HepG2 (cell line): ENCODE data around the gene SCN9A. TPM values are rescaled to one million over a fixed set of nuclear protein-coding genes. Genes with fewer than 3 reads are reported as not detected.

Experiments used
- ATAC-seq: fragments of 200-7000 bp; cut with Tn5 transposase; 3 replicates; pipeline ENCODE4 v1.9.1; 2020; ENCODE audit warnings: mild to moderate bottlenecking, moderate library complexity
- BruUV-seq: library from RNA; stranded (reverse); fragments of 400-500 nt; replicated peaks from 2 replicates; lab custom pipeline; 2021; lab: Mats Ljungman, UMichigan
- CTCF ChIA-PET: fragments of 300-600 bp; formaldehyde crosslinking; extraction: SDS; loops from one replicate; lab custom pipeline; 2021; ENCODE audit warnings: low total read pairs, inconsistent platforms, low intra/inter-chr PET ratio; lab: Yijun Ruan, JAX
- POLR2A ChIA-PET: fragments of 350-600 bp; sonication (Branson Sonifier 250); formaldehyde crosslinking; loops from one replicate; lab custom pipeline; 2020; ENCODE audit warnings: antibody characterized with exemption, inconsistent platforms; lab: Yijun Ruan, JAX
- DNase-seq: peaks from one replicate; pipeline ENCODE4 v3.0.0-alpha.2; 2015; ENCODE audit warnings: low spot score
- FAIRE-seq: peaks from 3 replicates; lab custom pipeline; 2011; peaks lifted over from hg19 to GRCh38; lab: Jason Lieb, UNC
- H2AFZ ChIP-seq: one replicate; pipeline ENCODE4 v1.6.1; 2011; ENCODE audit warnings: low read length, inconsistent platforms
- H3K27ac ChIP-seq: fragments of 300-600 bp; 3 replicates; pipeline ENCODE4 v1.8.0; 2011; ENCODE audit warnings: mixed run types, mild to moderate bottlenecking, mixed read lengths, low read length, inconsistent platforms; ENCODE audit not compliant: insufficient read depth; ENCODE audit errors: extremely low read length
- H3K27me3 ChIP-seq, 2 experiments: fragments of 200-600 bp in 1 of 2; 2 replicates in 1 of 2; 3 replicates in 1 of 2; pipeline versions ENCODE4 v1.6.0 to v1.8.0; 2011; ENCODE audit warnings: low read length in 2 of 2, mild to moderate bottlenecking in 2 of 2, moderate library complexity in 2 of 2, inconsistent platforms in 1 of 2; ENCODE audit not compliant: insufficient read depth in 2 of 2, control insufficient read depth in 1 of 2
- H3K36me3 ChIP-seq, 2 experiments: fragments of 200-600 bp in 1 of 2; replicated peaks in 1 of 2; 2 replicates in 1 of 2; 3 replicates in 1 of 2; pipeline versions ENCODE4 v1.5.1 to v1.8.0; 2011; ENCODE audit warnings: low read length in 2 of 2, inconsistent platforms in 1 of 2; ENCODE audit not compliant: insufficient read depth in 2 of 2, control insufficient read depth in 1 of 2
- H3K4me1 ChIP-seq: 2 replicates; pipeline ENCODE4 v1.5.1; 2012; ENCODE audit warnings: low read length, inconsistent platforms; ENCODE audit not compliant: insufficient read depth
- H3K4me2 ChIP-seq: 2 replicates; pipeline ENCODE4 v1.6.0; 2011; ENCODE audit warnings: low read depth, low read length, inconsistent platforms
- H3K4me3 ChIP-seq, 3 experiments: fragments of 200-600 bp in 1 of 3; sonication (generic), shearing (Covaris generic) in 1 of 3; replicated peaks in 1 of 3; 2 replicates each; pipeline ENCODE4 v1.5.1; 2011 to 2016; ENCODE audit warnings: low read length in 3 of 3, inconsistent platforms in 2 of 3, low read depth in 2 of 3, mild to moderate bottlenecking in 2 of 3, control low read depth in 1 of 3, mixed read lengths in 1 of 3; ENCODE audit not compliant: insufficient read depth in 1 of 3
- H3K79me2 ChIP-seq: one replicate; pipeline ENCODE4 v1.6.1; 2011; ENCODE audit warnings: low read length, inconsistent platforms; ENCODE audit not compliant: insufficient read depth
- H3K9ac ChIP-seq: 2 replicates; pipeline ENCODE4 v1.6.0; 2011; ENCODE audit warnings: mild to moderate bottlenecking, low read depth, low read length, inconsistent platforms; ENCODE audit not compliant: insufficient read depth
- H3K9me3 ChIP-seq: 2 replicates; pipeline ENCODE4 v1.5.1; 2012; ENCODE audit warnings: mild to moderate bottlenecking, low read length
- H4K20me1 ChIP-seq: 2 replicates; pipeline ENCODE4 v1.6.0; 2011; ENCODE audit warnings: inconsistent platforms, mild to moderate bottlenecking, low read length, moderate library complexity; ENCODE audit not compliant: insufficient read depth
- POLR2AphosphoS2 ChIP-seq: IDR thresholded peaks from 2 replicates; pipeline ENCODE4 v1.6.1; 2011; ENCODE audit warnings: low read depth, low read length, improper control_type of control experiment
- WGBS: methylation state at CpG from one replicate; pipeline ENCODE4 v1.1.6; 2017; ENCODE audit warnings: low lambda C conversion rate; 5-methylcytosine and 5-hydroxymethylcytosine counted together
- in situ Hi-C: cut with HindIII; loops from 2 replicates; pipeline ENCODE4 v1.10.0; 2017; ENCODE audit warnings: low pct_unique_long_range_greater_than_20kb; ENCODE audit not compliant: extremely low pct_ligation_motif_present
- intact Hi-C: fragments of 100-400 bp; cut with micrococcal nuclease; formaldehyde crosslinking; loops from one replicate; pipeline ENCODE4 v1.10.0; 2022; ENCODE audit not compliant: unreplicated experiment
- polyA plus RNA-seq, 8 experiments: library from polyadenylated mRNA; depleted of rRNA in 3 of 8; stranded (reverse) in 7 of 8; unstranded in 1 of 8; fragments of >200 nt; fragmentation: Illumina TruSeq in 4 of 8; extraction: Trizol in 4 of 8; gene quantifications; 2 replicates each; pipeline versions ENCODE4 v1.2.1 to v1.2.3, GENCODE V29; 2011 to 2016; ENCODE audit warnings: low read depth in 4 of 8, missing spikeins in 1 of 8, mixed read lengths in 1 of 8; ENCODE audit not compliant: insufficient read depth in 1 of 8
- total RNA-seq, 5 experiments: library from RNA; depleted of rRNA; stranded (reverse); fragments of >200 nt; fragmentation: Illumina TruSeq; extraction: Trizol; gene quantifications; 2 replicates each; pipeline ENCODE4 v1.2.3, GENCODE V29; 2016; ENCODE audit warnings: low read depth in 1 of 5
- TF ChIP-seq, protein P1 (sequence below): sonication (generic); formaldehyde crosslinking; IDR thresholded peaks from 2 replicates; pipeline ENCODE4 v1.9.0; 2022; ENCODE audit warnings: low read depth, missing genetic modification reagents
- TF ChIP-seq, protein P2 (sequence below): sonication (generic); formaldehyde crosslinking; IDR thresholded peaks from 2 replicates; pipeline ENCODE4 v1.4.0; 2020; ENCODE audit warnings: missing genetic modification reagents, mild to moderate bottlenecking, borderline replicate concordance

SCN9A gene
- total and polyA plus RNA-seq, 2 of the 13 experiments (the other 11 are each of a cell fraction or from before 2014, with no cell fraction given), result 15.3 to 24.3 TPM

DNA sequence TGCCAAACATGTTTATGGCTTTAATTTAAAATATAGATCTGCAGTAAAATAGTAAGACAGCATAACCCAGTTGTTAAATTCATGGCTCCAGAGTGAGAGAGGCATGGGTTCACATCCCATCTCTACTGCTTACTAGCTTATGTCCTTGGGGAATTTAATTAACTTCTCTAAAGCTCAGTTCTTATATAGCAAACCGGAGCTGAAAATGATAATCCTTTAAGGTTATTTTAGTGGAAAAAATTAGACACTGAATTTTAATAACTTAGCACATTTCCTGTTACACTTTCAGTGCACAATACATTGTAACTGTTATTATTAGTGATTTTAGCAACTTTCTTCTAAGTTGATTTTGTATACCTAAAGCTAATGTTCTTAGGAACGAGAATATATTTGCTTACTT lies 14.8 kb downstream of the SCN9A start:
- Histone ChIP-seq H2AFZ (no peak overlapping the region), H3K4me2 (no peak overlapping the region), H3K4me3 (no peak overlapping the region), H3K9me3 (no peaks in the 10 kb centered on the region), H3K27me3 (no peaks in the 10 kb centered on the region), H3K79me2 (peaks cover 16% of the 10 kb centered on the region), H3K27ac (no peak overlapping the region), H3K9ac (no peak overlapping the region), H4K20me1 (no peaks in the 10 kb centered on the region), H3K36me3 (no peaks in the 10 kb centered on the region; a peak in 1 of 5 replicates), H3K4me1 (peaks cover 32% of the 10 kb centered on the region)
- ChIA-PET CTCF (interaction anchor here (1.4 to 4.0 kb wide), 3 partner anchors 24 to 156 kb away, joined by 9 to 56 read pairs (median 19); no protein-coding TSS in a partner anchor), POLR2A (interaction anchor here (1.6 kb wide), 1 partner anchor 15 kb away, joined by 9 read pairs; the partner anchor contains the start of gene SCN9A)
- no peak; the same call in 2 of the 3 replicates for ATAC-seq
- 0 out of 2 replicates have a peak, but pooled peaks have one; percentile 20 for TF ChIP-seq POLR2AphosphoS2
- TF ChIP-seq, protein P1, sequence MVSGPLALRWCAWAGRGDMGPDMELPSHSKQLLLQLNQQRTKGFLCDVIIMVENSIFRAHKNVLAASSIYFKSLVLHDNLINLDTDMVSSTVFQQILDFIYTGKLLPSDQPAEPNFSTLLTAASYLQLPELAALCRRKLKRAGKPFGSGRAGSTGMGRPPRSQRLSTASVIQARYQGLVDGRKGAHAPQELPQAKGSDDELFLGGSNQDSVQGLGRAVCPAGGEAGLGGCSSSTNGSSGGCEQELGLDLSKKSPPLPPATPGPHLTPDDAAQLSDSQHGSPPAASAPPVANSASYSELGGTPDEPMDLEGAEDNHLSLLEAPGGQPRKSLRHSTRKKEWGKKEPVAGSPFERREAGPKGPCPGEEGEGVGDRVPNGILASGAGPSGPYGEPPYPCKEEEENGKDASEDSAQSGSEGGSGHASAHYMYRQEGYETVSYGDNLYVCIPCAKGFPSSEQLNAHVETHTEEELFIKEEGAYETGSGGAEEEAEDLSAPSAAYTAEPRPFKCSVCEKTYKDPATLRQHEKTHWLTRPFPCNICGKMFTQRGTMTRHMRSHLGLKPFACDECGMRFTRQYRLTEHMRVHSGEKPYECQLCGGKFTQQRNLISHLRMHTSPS (CRISPR knock-in tag), result no peak
- TF ChIP-seq, protein P2, sequence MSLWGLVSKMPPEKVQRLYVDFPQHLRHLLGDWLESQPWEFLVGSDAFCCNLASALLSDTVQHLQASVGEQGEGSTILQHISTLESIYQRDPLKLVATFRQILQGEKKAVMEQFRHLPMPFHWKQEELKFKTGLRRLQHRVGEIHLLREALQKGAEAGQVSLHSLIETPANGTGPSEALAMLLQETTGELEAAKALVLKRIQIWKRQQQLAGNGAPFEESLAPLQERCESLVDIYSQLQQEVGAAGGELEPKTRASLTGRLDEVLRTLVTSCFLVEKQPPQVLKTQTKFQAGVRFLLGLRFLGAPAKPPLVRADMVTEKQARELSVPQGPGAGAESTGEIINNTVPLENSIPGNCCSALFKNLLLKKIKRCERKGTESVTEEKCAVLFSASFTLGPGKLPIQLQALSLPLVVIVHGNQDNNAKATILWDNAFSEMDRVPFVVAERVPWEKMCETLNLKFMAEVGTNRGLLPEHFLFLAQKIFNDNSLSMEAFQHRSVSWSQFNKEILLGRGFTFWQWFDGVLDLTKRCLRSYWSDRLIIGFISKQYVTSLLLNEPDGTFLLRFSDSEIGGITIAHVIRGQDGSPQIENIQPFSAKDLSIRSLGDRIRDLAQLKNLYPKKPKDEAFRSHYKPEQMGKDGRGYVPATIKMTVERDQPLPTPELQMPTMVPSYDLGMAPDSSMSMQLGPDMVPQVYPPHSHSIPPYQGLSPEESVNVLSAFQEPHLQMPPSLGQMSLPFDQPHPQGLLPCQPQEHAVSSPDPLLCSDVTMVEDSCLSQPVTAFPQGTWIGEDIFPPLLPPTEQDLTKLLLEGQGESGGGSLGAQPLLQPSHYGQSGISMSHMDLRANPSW (CRISPR knock-in tag), result peak; percentile 50; the same call in 1 of the 2 replicates
- FAIRE-seq, result no peak
- DNase-seq, result no peak
- 61% methylated on average over 2 of the region's 2 CpGs for WGBS
- intact Hi-C loops, result loop anchor here (1.0 kb wide), 5 partner anchors 11 to 155 kb away; no protein-coding TSS in a partner anchor
- in situ Hi-C loops, result no loop called here
- BruUV-seq, result no TSS peak
